Testis (tissue), 3 donors: ENCODE results near the gene SORD. TPM values are rescaled to one million over a fixed set of nuclear protein-coding genes. Genes with fewer than 3 reads are reported as not detected.

Source experiments
- DNase-seq: peaks from one replicate; pipeline ENCODE4 v3.0.0-alpha.2; 2019
- H3K27ac ChIP-seq, 2 donors: fragments of 200-600 bp; sonication (generic); one replicate each; pipeline ENCODE4 v1.5.1; 2019
- H3K27me3 ChIP-seq: fragments of 200-600 bp; sonication (generic); one replicate; pipeline ENCODE4 v1.5.1; 2019
- H3K36me3 ChIP-seq: fragments of 200-600 bp; sonication (generic); one replicate; pipeline ENCODE4 v1.5.1; 2017; ENCODE audit warnings: low read depth; ENCODE audit errors: missing control alignments
- H3K4me1 ChIP-seq: fragments of 200-600 bp; sonication (generic); one replicate; pipeline ENCODE4 v1.5.1; 2019
- H3K4me3 ChIP-seq, 2 donors: fragments of 200-600 bp; sonication (generic); one replicate each; pipeline ENCODE4 v1.5.1; 2017 to 2019
- H3K9me3 ChIP-seq: fragments of 200-600 bp; sonication (generic); one replicate; pipeline ENCODE4 v1.5.1; 2017
- POLR2A ChIP-seq: fragments of 450-650 bp; IDR thresholded peaks from one replicate; pipeline ENCODE4 v1.6.1; 2017; ENCODE audit warnings: antibody characterized with exemption, mild to moderate bottlenecking, moderate library complexity
- WGBS, 2 donors: methylation state at CpG; one replicate each; pipeline ENCODE4 v1.1.5; 2018; 5-methylcytosine and 5-hydroxymethylcytosine counted together
- intact Hi-C: fragments of 100-400 bp; cut with DNase I; formaldehyde crosslinking; loops from one replicate; pipeline ENCODE4 v1.15.1; 2023; ENCODE audit warnings: low total_unique reads
- polyA plus RNA-seq: library from polyadenylated mRNA; stranded (reverse); fragments of 350-450 nt; fragmentation: Illumina TruSeq; extraction: RNeasy Lipid Tissue Mini Kit (QIAGEN cat#74804); gene quantifications from one replicate; pipeline ENCODE4 v1.2.3, GENCODE V29; 2014; ENCODE audit warnings: low read depth, low replicate concordance; ENCODE audit not compliant: insufficient read depth
- small RNA-seq, 2 donors: library from RNA; depleted of rRNA; stranded (forward); fragments of <200 nt; gene quantifications; one replicate each; pipeline ENCODE3, GENCODE V24; 2016
- total RNA-seq, 2 donors: library from RNA; depleted of rRNA; stranded (reverse); fragments of >200 nt; gene quantifications; one replicate each; pipeline ENCODE4 v1.2.3, GENCODE V29; 2016
- TF ChIP-seq, protein P1 (sequence below), 3 experiments: fragments of 450-650 bp in 2 of 3; fragments of 200-600 bp in 1 of 3; sonication (generic) in 1 of 3; IDR thresholded peaks; one replicate each; pipeline ENCODE4 v1.5.1; 2016 to 2019; ENCODE audit warnings: antibody characterized with exemption in 3 of 3, mild to moderate bottlenecking in 2 of 3, moderate library complexity in 1 of 3

Gene SORD
- total and polyA plus RNA-seq, 3 donors from 2014 or later = 21.4 to 34.1 (median 33.7) TPM

DNA sequence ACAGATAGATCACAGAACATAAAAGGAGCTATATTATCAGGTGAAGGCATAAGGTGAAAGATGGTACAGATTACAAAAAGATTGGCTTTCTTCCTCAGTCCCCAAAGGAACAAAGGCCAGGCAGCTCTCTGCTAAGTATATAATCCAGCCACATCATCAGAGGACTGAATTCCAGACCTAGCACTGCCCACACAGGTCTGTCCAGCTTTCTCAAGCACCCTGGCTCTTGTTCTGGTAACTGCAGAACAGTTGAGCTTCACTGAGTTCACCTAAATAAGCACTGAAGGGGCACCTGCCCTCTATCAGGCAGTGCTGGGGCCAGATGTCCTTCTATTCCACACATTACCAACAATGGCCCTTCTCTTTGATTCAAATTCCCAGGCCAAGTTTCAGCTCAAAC is 100.4 kb downstream of the SORD start:
- H3K36me3 ChIP-seq = no peaks in the 10 kb centered on the region
- DNase-seq = no peak
- no peak overlapping the region for H3K4me3 ChIP-seq
- intact Hi-C loops = no loop called here
- TF ChIP-seq, protein P1, sequence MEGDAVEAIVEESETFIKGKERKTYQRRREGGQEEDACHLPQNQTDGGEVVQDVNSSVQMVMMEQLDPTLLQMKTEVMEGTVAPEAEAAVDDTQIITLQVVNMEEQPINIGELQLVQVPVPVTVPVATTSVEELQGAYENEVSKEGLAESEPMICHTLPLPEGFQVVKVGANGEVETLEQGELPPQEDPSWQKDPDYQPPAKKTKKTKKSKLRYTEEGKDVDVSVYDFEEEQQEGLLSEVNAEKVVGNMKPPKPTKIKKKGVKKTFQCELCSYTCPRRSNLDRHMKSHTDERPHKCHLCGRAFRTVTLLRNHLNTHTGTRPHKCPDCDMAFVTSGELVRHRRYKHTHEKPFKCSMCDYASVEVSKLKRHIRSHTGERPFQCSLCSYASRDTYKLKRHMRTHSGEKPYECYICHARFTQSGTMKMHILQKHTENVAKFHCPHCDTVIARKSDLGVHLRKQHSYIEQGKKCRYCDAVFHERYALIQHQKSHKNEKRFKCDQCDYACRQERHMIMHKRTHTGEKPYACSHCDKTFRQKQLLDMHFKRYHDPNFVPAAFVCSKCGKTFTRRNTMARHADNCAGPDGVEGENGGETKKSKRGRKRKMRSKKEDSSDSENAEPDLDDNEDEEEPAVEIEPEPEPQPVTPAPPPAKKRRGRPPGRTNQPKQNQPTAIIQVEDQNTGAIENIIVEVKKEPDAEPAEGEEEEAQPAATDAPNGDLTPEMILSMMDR (IDR thresholded peaks at IDR 0.05) = no peak
- no peak for TF ChIP-seq POLR2A
- H3K27ac ChIP-seq = no peak overlapping the region
- no peaks in the 10 kb centered on the region for H3K27me3 ChIP-seq
- H3K4me1 ChIP-seq = no peaks in the 10 kb centered on the region
- H3K9me3 ChIP-seq = no peaks in the 10 kb centered on the region

DNA sequence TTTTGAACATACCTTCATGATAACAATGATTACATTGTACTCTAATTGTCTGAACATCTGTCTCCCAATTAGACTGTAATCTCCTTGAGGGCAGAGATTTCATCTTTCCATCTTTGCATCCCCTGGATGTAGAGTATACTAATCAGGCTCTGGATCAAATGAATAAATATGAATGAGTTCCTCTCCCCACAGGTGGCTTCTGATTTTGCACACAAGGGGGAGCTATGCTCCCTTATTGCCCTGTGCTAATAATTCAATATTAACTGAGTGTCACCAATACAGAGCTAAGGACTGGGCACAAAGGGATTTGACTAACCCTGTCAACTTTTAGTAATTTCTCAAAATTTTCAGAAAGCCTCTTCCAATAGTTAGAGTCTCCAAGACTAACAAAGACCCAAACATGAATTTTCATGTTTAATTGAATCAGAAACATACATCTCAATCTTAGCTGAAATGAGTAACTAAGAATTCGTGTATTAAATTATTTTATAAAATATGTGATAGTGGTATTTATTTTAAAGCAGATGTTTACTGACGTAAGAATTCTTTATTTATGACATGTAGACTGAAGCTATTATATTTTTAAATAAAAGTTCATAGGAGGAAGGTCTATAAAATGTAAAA is 103.7 kb downstream of the SORD start:
- 57 to 65% methylated on average over 2 of the region's 2 CpGs for WGBS, 2 donors
- Histone ChIP-seq H3K27ac (no peak overlapping the region), H3K27me3 (no peaks in the 10 kb centered on the region)

More for the DNA sequence above, 103.7 kb downstream of the SORD start:
- H3K36me3 ChIP-seq = no peaks in the 10 kb centered on the region
- no peak for DNase-seq
- intact Hi-C loops = no loop called here
- TF ChIP-seq, protein P1 (IDR thresholded peaks at IDR 0.05) = peak in 2 of 3 experiments; percentile 12 to 18
- no peak for TF ChIP-seq POLR2A
- no peaks in the 10 kb centered on the region for H3K4me1 ChIP-seq
- no peaks in the 10 kb centered on the region for H3K9me3 ChIP-seq
- H3K4me3 ChIP-seq = no peak overlapping the region

Small RNA genes within 50 kb of the gene (small RNA-seq; reads per million reads assigned to genes)
- 0 reads per million in 2 donors for gene RF00019
- gene RNU1-78P = 0 reads per million in 2 donors
- gene RNU6-966P = 0 reads per million in 2 donors

Other genes starting within 250 kb of the SORD start
- 10 to 100 TPM; 10.3 to 11.8 TPM for gene TERB2, start 66.5 kb upstream of the SORD start, total RNA-seq
- gene TERB2, start 66.5 kb upstream of the SORD start, polyA plus RNA-seq = 50.1 TPM
- gene DUOX2, start 91.0 kb downstream of the SORD start, total RNA-seq = 1 to 10 TPM; 1.2 to 4.8 TPM
- gene DUOX2, start 91.0 kb downstream of the SORD start, polyA plus RNA-seq = 2.6 TPM
- gene DUOXA2, start 91.1 kb downstream of the SORD start, total RNA-seq = under 1 TPM; 0.31 to 0.39 TPM
- 0.36 TPM for gene DUOXA2, start 91.1 kb downstream of the SORD start, polyA plus RNA-seq
- under 1 TPM; 0.31 to 0.94 TPM for gene DUOXA1, start 106.7 kb downstream of the SORD start, total RNA-seq
- gene DUOXA1, start 106.7 kb downstream of the SORD start, polyA plus RNA-seq = 1.0 TPM
- 1 to 10 TPM; 5.3 to 5.7 TPM for gene DUOX1, start 106.8 kb downstream of the SORD start, total RNA-seq
- 2.8 TPM for gene DUOX1, start 106.8 kb downstream of the SORD start, polyA plus RNA-seq
- 10 to 100 TPM in 1 of 2 donors, 1 to 10 TPM in 1; 9.3 to 12.7 TPM for gene SHF, start 164.8 kb downstream of the SORD start, total RNA-seq
- 13.2 TPM for gene SHF, start 164.8 kb downstream of the SORD start, polyA plus RNA-seq
- under 1 TPM in 1 of 2 donors, not detected in 1; 0.81 TPM for gene SLC28A2, start 229.0 kb downstream of the SORD start, total RNA-seq
- not detected for gene SLC28A2, start 229.0 kb downstream of the SORD start, polyA plus RNA-seq